Glomerular endothelial cell (primary cell): ENCODE measurements around the gene TBC1D12. TPM values are rescaled to one million over a fixed set of nuclear protein-coding genes. Genes with fewer than 3 reads are reported as not detected.
A peak's percentile ranks its signal among the peaks of the same experiment; 100 is the strongest.
"Not testable (repeated sequence)": the region's sequence is repeated elsewhere in the genome, so short reads cannot be mapped to it uniquely, and the experiment has no call there.

Experiments
- DNase-seq: peaks from one replicate; pipeline ENCODE4 v3.0.0-alpha.2; 2011; ENCODE audit warnings: low read depth, low spot score; ENCODE audit errors: extremely low read depth
- total RNA-seq: library from RNA; depleted of rRNA; stranded (reverse); fragments of >200 nt; gene quantifications from 2 replicates; pipeline ENCODE4 v1.2.3, GENCODE V29; 2015

The TBC1D12 gene
- 8.0 and 12.9 TPM in 2 replicates for total RNA-seq

DNA sequence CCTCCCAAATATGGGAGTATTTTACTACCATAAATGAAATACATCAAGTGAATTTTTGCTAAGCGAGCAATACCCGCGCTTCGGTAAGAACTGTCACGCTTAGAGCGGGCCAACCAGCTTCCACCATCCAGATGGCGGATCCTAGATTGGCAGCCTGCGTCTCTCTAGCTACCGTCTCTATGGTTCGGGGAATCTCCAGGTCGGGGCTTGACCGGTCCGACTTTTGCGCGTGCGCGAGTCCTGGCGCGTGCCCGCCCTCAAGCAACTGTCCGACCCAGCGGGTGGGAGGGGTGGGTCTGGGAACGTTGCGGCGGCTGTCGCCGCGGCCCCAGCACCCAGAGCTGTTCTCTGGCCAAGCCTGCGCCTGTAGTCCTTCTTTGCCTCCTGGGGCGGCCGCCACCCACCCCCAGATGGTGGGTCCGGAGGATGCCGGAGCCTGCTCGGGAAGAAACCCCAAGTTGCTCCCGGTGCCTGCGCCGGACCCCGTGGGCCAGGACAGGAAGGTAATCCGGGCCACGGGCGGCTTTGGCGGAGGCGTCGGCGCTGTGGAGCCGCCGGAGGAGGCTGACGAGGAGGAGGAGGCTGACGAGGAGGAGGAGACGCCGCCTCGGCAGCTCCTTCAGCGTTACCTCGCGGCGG is at the start of gene TBC1D12:
Gene TBC1D12 (plus strand): TSS at position 338 of the 639 bp plus-strand sequence. CDS start 73 bp downstream, at position 411.
- DNase-seq, result peak; percentile 86

DNA sequence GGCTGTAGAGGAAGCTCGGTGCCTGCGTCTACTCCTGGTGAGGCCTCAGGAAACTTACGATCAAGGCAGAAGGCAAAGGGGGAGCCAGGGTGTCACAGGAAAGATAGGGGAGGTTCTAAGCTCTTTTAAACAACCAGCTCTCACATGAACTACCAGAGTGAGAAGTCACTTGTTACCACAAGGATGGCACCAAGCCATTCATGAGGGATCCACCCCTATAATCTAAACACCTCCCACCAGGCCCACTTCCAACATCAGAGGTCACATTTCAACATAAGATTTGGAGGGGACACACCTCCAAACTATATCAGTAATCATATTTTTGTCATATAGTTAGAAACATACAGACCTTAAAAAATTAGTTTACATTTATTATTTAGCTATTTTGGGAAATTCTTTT is 49.0 kb upstream of the TBC1D12 start:
- DNase-seq, result no peak

- DNase-seq, result no peak
Observed at GRCh38 chr10:94355841-94356240, 46.5 kb upstream of the TBC1D12 start.

DNA sequence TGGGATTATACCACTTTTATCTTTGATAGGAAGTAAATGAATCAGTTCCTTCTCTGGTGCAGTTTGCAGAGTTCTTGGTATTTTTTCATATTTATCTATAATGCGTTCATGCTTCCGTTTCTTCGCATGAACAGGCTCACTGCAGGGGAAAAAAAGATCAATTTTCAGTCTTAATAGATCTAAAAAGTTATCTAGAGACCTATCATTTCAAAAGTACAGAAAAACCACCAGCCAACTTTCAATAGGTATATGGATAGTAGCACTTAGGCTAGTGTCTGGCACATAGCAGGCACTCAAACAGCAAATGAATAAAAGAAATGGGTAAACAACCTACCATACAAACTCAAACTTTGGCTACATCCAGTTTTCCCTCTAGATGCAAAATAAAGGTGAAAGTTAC is 45.1 kb upstream of the TBC1D12 start:
- DNase-seq, result no peak

GRCh38 chr10:94358480-94358879 is 43.9 kb upstream of the TBC1D12 start:
- DNase-seq, result no peak

DNA sequence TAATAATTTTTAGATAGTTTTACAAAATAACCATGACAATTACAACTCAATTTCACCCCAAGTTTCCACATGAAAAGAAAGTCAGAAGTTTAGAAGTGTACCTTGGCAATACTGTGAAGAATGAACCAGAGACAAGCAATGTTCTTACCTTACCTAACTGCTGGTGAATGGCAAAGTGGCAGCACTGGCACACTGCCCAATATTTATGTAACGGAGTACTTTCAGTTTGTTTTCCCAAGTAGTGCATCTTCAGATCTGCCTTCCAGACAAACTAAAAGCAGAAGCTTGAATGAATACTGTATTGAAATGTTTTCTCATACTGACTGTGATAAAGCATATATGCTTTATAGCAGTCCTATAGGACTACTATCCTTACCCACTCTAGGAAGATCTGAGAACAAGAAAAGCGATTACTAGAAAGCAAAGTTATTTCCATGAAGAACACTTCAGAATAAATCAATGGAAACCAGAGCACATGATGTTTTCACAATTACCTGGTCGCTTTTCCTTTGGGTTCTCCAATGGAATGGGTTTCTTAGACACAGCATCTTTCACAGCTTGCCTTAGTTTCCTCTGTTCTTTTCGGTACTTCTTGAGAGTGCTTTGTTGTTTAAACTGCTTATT is 41.1 kb upstream of the TBC1D12 start:
- DNase-seq, result no peak

GRCh38 chr10:94362360-94363250 is 39.7 kb upstream of the TBC1D12 start, which contains the start of gene NOC3L:
TSS of gene NOC3L (minus strand) at chr10:94362939. CDS start at chr10:94362838, 101 bp downstream.
- peak; percentile 54 for DNase-seq

- no peak for DNase-seq
Observed at GRCh38 chr10:94363251-94363565, 39.1 kb upstream of the TBC1D12 start.

- no peak for DNase-seq
Observed at GRCh38 chr10:94364482-94364881, 37.9 kb upstream of the TBC1D12 start.

GRCh38 chr10:94366382-94366781 is 36.0 kb upstream of the TBC1D12 start:
- DNase-seq, result no peak

DNA sequence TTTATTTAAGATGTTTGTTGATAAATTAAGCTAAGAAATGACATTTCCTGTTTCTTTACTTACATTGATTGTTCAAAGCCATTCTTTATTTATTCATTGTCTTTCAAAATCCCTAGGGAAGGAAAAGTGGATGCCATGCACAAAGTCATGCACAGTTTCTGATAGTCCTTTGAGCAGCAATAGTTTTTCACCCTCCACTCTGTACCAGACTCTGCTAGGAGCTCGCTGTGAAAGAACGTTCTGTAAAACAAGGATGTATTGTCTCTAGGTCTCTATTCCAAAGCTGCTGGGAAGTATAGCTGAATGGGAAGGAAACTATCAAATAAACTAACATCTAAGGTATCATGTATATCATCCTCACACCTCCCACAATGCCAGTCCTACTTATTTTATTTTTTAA is 31.8 kb upstream of the TBC1D12 start:
- DNase-seq, result no peak

DNA sequence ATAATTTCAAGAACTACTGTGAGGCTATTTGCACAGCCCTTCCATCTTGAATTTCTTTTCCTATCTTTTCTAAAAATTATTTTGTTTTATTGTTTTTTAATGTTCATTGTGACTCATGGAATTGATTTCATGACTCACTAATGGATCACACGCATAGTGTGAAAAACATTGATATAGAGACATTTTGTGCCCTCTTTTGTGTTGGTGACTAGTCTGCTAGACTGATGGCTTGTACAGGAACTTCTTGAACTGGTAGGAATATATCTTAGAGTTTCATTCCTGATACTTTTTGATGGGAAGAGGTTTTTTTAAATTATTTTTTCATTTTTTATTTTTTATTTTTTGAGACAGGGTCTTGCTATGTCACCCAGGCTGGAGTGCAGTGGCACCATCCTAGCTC is 27.0 kb upstream of the TBC1D12 start:
- DNase-seq, result no peak

GRCh38 chr10:94376865-94377264 is 25.5 kb upstream of the TBC1D12 start:
- DNase-seq, result no peak

DNA sequence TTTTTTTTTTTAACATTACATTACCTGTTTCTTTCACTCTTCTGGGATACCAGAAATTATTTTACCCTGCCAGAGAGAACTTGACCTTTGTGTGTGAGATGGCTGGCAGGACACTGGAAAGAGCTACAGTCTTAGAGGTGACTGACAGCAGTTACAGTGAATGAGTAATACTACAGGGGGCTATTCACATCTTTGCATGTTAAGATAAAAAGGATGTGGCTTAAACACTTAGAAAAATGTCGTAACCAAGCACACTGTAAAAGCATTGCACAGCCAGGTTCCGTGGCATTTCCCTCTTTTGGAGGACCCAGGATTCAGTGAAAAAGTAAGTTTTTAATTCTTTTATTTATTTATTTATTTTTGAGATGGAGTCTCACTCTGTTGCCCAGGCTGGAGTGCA is 18.8 kb upstream of the TBC1D12 start:
- no peak for DNase-seq

- not testable (repeated sequence) for DNase-seq
Observed at GRCh38 chr10:94385733-94386132, 16.6 kb upstream of the TBC1D12 start.

DNA sequence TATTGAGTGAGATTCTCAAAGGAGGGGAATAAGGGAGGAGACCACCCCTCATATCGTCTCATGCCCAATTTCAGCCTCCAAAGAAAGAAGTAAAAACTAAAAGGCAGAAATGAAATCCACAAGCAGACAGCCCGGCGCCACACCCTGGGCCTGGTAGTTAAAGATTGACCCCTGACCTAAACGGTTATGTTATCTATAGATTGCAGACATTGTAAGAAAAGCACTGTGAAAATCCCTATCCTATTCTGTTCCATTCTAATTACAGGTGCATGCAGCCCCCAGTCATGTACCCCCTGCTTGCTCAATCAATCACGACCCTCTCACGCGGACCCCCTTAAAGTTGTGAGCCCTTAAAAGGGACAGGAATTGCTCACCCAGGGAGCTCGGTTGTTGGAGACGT is 10.2 kb upstream of the TBC1D12 start:
- DNase-seq, result not testable (repeated sequence)

- DNase-seq, result no peak
Observed at GRCh38 chr10:94397549-94398370, 4.6 kb upstream of the TBC1D12 start.

GRCh38 chr10:94398762-94399161 is 3.6 kb upstream of the TBC1D12 start:
- DNase-seq, result no peak

DNA sequence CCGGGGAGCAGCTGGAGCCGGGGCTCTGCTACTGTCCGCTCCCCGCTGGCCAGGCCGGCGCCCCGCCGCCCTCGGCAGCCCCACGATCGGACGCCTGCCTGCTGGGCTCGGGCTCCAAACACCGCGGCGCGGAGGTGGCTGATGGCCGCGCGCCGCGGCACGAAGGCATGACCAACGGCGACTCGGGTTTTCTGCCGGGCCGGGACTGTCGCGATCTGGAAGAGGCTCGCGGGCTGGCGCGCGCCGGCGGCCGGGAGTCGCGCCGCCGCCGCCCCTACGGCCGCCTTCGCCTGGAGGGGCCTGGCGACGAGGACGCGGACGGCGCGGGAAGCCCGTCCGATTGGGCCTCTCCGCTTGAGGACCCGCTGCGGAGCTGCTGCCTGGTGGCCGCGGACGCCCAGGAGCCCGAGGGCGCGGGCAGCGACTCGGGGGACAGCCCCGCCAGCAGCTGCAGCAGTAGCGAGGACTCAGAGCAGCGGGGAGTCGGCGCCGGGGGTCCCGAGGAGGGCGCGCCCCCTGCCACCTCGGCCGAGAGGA is 570 bp downstream of the TBC1D12 start:
- no peak for DNase-seq

DNA sequence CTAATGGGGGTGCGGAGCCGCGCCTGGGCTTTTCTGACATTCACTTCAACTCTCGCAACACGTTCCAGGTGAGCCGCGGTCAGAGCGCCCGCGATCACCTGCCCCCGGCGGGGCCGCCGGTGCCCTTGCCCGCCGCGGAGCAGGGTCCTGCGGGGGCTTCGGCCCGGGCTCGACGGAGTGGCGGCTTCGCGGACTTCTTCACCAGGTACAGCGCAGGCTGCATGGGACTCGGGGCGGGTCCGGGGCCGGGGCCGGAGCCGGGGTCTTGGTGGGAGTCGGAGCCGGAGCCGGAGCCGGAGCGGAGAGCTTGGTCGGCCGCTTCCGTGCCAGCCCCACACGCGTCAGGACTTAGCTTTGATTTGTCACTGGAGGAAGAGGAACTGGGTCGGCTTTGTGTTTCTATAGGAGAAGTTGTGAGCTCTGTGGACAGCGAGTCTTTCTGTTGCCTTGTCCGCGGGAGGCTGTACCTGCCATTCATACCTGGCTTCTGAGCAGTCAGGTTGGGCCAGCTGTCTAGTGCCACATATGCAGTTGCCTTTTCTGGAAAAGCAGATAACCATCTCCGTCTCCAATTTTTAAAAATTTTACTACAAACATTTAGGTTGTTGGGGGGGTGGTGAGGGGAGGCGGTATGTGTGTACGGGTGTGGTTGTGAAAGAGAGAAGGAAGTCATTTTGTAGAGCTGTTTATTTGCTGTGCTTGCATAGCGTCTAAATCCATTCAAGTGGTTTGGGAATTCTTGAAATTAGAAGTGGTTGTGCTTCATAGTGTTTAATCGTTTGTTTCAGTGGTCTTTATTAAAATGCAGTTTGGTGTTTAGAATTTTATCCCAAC is 1.3 kb downstream of the TBC1D12 start:
- peak; percentile 37 for DNase-seq
